GM12873 (cell line): Measurements from ENCODE around the gene GRIK4.

ENCODE experiments used
- TF ChIP-seq, protein P1 (sequence below): IDR thresholded peaks from 2 replicates; pipeline ENCODE4 v1.5.1; 2012; ENCODE audit warnings: low read depth, mild to moderate bottlenecking, moderate library complexity, low read length, control low read depth; ENCODE audit not compliant: insufficient read depth; ENCODE audit errors: missing control alignments

GRIK4 gene

GRCh38 chr11:120723751-120724150, 212.2 kb downstream of the GRIK4 start:
- TF ChIP-seq, protein P1, sequence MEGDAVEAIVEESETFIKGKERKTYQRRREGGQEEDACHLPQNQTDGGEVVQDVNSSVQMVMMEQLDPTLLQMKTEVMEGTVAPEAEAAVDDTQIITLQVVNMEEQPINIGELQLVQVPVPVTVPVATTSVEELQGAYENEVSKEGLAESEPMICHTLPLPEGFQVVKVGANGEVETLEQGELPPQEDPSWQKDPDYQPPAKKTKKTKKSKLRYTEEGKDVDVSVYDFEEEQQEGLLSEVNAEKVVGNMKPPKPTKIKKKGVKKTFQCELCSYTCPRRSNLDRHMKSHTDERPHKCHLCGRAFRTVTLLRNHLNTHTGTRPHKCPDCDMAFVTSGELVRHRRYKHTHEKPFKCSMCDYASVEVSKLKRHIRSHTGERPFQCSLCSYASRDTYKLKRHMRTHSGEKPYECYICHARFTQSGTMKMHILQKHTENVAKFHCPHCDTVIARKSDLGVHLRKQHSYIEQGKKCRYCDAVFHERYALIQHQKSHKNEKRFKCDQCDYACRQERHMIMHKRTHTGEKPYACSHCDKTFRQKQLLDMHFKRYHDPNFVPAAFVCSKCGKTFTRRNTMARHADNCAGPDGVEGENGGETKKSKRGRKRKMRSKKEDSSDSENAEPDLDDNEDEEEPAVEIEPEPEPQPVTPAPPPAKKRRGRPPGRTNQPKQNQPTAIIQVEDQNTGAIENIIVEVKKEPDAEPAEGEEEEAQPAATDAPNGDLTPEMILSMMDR = no peak

DNA sequence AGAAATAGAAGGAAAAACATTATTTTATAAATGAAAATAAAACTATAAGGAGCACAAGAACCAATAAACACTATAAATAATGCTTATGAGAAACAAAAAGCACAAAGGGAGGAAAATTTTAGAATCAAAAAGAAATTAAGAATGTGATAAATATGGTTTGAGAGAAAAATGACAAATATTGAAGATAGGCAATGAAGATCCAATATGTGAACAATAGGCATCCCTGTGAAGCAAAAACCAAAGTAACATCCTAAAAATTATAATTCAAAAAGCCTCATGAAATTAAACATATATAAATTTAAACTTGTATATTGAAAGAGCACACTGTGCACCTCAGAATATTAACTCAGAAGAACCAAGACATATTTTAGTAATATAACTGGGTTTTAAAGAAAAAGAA, 216.2 kb downstream of the GRIK4 start:
- TF ChIP-seq, protein P1 = no peak

DNA sequence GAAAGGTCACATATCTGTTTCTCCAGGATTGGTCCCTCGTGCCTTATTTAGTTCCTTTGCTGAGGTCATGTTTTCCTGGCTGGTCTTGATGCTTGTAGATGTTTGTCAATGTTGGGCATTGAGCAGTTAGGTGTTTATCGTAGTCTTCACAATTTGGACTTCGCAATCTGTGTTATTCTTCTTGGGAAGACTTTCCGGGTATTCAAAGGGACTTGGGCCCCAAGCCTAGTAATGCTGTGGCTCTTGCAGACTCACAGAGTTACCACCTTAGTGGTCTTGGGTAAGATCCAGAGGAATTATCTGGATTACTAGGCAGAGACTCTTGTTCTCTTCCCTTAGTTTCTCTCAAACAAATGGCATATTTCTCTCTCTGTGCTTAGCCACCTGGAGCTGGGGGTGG, 223.5 kb downstream of the GRIK4 start:
- TF ChIP-seq, protein P1 = no peak

GRCh38 chr11:120738516-120739046, 227.0 kb downstream of the GRIK4 start:
- TF ChIP-seq, protein P1 = no peak

DNA sequence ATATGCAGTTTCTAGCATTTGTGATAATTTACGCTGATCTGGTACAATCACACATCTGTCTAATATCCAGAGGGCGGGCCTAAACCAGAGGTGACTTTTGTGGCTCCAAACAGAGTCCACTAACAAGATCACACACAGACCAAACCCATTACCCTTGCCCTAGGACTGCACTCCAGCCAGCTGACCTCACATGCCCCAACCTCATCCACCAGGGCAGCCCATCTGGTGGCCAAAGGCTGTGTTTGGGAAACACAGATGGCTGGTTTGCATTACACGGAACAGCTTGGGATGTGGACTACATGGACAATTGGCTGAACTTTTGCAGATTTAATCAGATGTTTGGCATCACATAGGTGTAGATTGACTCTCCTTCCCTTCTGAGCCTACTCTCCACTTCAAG, 228.2 kb downstream of the GRIK4 start:
- TF ChIP-seq, protein P1 = no peak

GRCh38 chr11:120740380-120740779, 228.8 kb downstream of the GRIK4 start:
- TF ChIP-seq, protein P1 = no peak

DNA sequence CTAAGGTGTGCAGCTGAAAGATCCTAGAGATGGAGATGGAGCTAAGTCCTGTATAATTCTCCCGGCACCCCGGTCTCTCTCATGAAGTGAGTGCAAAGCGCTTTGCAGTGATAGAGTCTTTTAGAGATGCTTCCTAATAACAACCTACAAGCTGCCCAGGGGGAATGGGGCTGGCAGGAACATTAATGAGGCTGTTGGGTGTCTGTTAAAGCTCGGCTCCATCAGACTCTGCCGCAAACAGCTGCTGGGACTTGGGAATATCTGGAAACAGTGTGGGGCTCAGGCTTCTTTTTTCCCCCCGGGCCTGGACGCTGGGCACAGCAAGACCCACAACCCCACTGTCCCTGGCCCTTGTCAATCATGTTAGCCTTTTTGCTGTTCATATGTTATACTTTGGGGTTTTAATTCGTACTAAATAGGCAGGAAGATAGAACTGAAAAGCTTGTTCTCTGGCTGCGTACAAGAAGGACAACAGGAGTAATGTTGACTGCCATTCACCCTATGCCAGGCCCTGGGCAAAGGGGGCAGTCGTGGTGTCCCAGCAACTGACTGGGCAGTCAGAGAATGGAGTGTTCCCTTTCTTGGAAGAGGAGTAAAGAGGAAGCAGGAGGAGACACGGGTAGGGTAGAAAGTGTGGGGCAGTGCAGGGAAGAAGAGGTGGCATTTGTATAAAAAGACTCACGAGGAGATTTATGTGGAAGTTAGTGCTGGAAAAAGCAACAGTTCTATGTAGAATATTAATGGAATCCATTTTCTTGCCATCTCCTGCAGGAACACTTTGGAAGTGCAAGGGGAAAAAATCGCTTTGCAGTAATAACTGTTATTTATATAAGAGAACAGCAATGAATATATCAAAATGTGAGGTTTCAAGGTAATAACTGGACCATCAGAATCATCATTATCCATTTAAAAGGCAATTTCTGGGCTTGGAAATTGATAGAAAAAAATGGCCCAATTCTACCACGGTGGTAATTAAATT, 232.8 kb downstream of the GRIK4 start:
- TF ChIP-seq, protein P1 = no peak
